Stomach (tissue), 4 donors: ENCODE measurements around the gene SPATA2.

Experiments used
- CTCF ChIP-seq, 7 experiments: fragments of 450-650 bp in 4 of 7; fragments of 200-600 bp in 3 of 7; sonication (generic) in 3 of 7; IDR thresholded peaks; one replicate each; pipeline ENCODE4 v1.5.1; 2016 to 2019; ENCODE audit warnings: antibody characterized with exemption in 7 of 7, control low read depth in 2 of 7, mild to moderate bottlenecking in 1 of 7
- EP300 ChIP-seq: sonication (generic); formaldehyde crosslinking; IDR thresholded peaks from one replicate; pipeline ENCODE4 v1.6.1; 2017; ENCODE audit warnings: antibody characterized with exemption
- POLR2A ChIP-seq, 4 donors: fragments of 450-650 bp; IDR thresholded peaks; one replicate each; pipeline ENCODE4 v1.6.1; 2016; ENCODE audit warnings: antibody characterized with exemption in 4 of 4, control low read depth in 2 of 4, mild to moderate bottlenecking in 1 of 4, moderate library complexity in 1 of 4
- POLR2AphosphoS5 ChIP-seq, 3 donors: sonication (generic); formaldehyde crosslinking; IDR thresholded peaks; one replicate each; pipeline ENCODE4 v1.6.1; 2016; ENCODE audit warnings: antibody characterized with exemption in 3 of 3

GRCh38 chr20:49868964-49869363, 46.4 kb downstream of the SPATA2 start:
- no peak for TF ChIP-seq POLR2AphosphoS5 (IDR thresholded peaks at IDR 0.05)
- no peak for TF ChIP-seq POLR2A (IDR thresholded peaks at IDR 0.05)
- TF ChIP-seq EP300 = no peak
- no peak for TF ChIP-seq CTCF (IDR thresholded peaks at IDR 0.05)
